MM.1S (cell line): ENCODE data around the gene NOMO2.
"Not testable (repeated sequence)": the region's sequence is repeated elsewhere in the genome, so short reads cannot be mapped to it uniquely, and the experiment has no call there.

Source experiments
- CTCF ChIP-seq: fragments of 300-600 bp; sonication (generic); IDR thresholded peaks from 2 replicates; pipeline ENCODE4 v1.5.1; 2016; ENCODE audit warnings: antibody characterized with exemption, low read length, mixed read lengths
- EZH2 ChIP-seq: fragments of 300-600 bp; sonication (generic); optimal IDR thresholded peaks from 2 replicates; pipeline ENCODE3; 2017; ENCODE audit warnings: low read depth, mild to moderate bottlenecking, antibody characterized with exemption, low read length, mixed read lengths
- EZH2phosphoT487 ChIP-seq: fragments of 300-600 bp; sonication (generic); IDR thresholded peaks from 2 replicates; pipeline ENCODE4 v1.6.1; 2018; ENCODE audit warnings: antibody characterized with exemption, low read length

- TF ChIP-seq CTCF, EZH2, EZH2phosphoT487: not testable (repeated sequence)
Observed at GRCh38 chr16:18573887-18574286, 12.0 kb upstream of the NOMO2 start.
